Activated CD8-positive, alpha-beta memory T cell treated with anti-CD3 and anti-CD28 coated beads, Interleukin-2, amount 50 U/mL, for 1 hour (primary cell): Measurements from ENCODE around the gene CLP1.
"Not testable (repeated sequence)": the region's sequence is repeated elsewhere in the genome, so short reads cannot be mapped to it uniquely, and the experiment has no call there.

Source experiments
- DNase-seq: peaks from one replicate; pipeline ENCODE4 v3.0.0-alpha.2; 2020; ENCODE audit errors: extremely low read depth

The CLP1 gene

GRCh38 chr11:57641011-57641807 is 16.4 kb upstream of the CLP1 start:
- no peak for DNase-seq

- DNase-seq, result no peak
Measured at GRCh38 chr11:57643802-57644201, 13.8 kb upstream of the CLP1 start.

DNA sequence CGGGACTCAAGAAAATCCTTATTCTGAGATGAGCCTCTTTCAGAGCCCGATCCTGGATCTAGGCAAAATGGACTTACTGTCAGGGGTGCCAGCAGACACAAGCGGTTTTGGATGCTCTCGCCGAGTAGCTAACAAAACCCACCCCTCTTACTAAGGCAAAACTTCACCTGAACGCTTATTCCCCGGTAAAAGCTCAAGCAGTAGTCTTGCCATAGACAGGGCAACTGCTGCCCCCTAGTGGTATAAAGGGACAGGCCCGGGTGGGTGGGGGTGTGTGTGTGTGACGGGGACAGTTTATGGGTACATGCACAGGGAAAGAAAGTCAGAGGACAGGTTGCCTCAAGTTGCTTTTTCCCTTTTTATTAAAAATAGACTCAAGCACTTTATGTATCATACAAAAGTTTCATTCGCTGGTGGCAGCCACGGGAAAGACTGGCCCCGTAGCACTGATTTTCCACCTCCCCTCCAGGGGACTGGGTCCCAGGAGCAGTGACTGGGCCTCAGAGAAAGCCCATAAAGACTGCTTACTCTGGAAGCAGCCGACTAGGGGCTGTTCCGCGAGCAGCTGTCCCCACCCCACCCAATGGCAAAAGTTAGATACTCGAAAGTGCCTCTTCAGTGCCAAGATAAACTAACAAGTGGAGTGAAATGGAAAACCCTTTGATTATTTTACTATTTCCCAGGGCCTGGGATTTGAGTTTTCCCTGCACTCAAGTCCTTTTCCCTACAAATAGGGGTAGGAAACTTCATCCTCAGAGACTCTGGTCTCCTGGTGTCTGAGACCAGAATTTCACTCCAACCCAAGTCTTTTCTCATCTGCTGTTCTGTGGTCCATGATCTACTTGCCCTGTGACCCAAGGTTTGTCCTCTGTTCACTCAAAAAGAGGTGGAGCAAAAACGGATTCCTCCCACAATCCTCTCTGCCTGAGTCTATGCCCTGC is 12.5 kb upstream of the CLP1 start:
- peak; percentile 79 for DNase-seq

GRCh38 chr11:57645689-57646085 is 11.9 kb upstream of the CLP1 start:
- no peak for DNase-seq

GRCh38 chr11:57646194-57646798 is 11.3 kb upstream of the CLP1 start:
- DNase-seq, result no peak

- DNase-seq, result no peak
Measured at GRCh38 chr11:57646799-57647303, 10.7 kb upstream of the CLP1 start.

GRCh38 chr11:57647372-57647771 is 10.2 kb upstream of the CLP1 start:
- DNase-seq, result no peak

- DNase-seq, result no peak
Measured at GRCh38 chr11:57647960-57648800, 9.4 kb upstream of the CLP1 start.

DNA sequence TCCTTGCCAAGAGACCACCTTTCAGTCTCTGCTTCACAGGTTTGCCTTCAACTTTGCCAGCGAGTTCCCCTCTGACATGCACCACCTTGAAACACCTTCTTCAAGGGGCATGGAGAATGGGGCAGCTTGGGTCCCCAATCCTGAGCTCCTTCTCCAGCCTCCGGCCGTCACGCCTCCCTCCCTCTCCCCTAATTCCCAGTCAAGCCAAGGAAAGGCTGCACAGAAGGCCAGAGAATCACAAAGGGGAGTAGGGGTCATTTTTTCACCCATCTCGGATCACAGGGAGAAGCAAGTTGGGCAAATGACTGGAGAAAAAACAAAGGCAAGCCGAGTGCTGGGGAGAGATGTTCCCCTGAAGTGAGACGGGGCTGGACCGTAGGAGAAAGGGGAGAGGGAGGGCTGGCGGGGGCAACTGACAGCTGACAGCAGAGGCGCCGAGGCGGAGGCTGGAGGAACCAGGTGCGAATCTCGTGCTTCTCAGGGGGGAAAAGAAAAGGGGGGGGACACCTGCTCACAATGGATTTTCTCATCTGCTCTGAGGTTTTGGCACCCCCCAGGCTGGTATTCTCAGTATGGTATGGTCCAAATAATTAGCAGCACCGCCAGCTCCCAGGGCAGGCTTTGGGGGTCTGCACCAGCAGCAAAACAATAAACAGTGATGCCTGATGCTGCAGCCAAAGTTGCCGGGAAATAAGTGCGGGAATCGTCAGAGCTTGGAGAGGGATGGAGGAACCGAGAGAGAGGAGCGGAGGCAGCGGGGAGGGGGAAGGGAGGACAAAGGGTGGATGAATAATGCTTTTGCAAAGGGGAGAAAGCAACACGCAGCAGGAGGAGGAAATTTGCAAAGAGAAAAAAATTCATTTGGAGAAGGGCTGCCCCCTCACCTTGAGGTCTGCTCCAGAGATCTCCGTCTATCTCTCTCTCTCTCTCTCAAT is 8.5 kb upstream of the CLP1 start:
- no peak for DNase-seq

DNA sequence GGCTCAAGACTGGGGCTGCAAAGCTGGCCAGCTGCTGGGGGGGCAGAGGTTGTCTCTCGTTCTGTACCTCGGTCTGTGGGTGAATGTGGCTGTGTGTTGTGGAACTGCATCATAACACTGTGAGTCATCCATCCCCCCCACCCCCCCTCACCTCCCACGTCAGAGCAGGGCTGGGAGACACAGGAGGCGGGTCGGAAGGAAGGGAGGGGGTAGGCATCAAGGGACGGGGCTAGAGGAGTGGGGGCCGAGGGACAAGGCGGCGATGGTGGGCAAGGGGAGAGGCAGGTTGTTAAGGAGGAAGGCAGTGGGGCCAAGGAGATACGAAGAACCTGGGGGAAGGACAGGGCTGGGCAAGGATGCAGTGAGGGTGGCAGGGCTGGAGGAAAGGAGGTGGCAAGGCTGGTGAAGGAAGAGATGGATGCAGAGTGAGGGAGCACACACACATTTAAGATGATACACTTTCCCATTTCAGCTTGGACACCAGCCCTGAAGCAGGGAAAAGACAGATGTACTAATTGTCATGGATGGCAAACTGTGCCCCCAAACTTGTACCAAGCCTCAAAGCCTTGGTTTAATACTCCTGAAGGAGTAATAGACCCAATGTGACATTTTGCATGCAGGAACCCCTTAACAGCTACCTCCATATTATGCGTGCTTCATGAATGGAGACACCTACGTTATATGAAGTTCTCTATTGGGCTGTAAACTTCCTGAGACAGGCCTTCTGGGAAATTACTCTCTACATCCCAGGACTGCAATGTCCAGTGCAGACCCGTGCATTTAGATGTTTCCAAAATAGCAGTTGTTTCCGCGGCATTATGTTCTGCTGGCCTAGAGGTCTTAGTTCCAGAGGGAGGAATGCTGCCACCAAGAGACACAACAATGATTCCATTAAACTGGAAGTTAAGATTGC is 7.5 kb upstream of the CLP1 start, which contains the start of gene YPEL4:
Gene YPEL4 (minus strand): TSS at position 87 of the 913 bp plus-strand sequence. CDS start 2,805 bp downstream, outside the sequence.
- peak; percentile 77 for DNase-seq

- DNase-seq, result no peak
Measured at GRCh38 chr11:57650739-57651090, 6.8 kb upstream of the CLP1 start.

- no peak for DNase-seq
Measured at GRCh38 chr11:57651408-57651807, 6.2 kb upstream of the CLP1 start.

DNA sequence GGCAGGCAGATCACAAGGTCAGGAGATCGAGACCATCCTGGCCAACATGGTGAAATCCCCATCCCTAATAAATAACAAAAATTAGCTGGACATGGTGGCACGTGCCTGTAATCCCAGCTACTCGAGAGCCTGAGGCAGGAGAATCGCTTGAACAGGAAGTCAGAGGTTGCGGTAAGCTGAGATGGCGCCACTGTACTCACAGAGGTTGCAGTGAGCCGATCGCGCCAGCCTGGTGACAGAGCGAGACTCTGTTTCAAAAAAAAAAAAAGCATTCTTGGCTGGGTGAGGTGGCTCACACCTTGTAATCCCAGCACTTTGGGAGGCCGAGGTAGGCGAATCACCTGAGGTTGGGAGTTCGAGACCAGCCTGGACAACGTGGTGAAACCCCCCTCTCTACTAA is 5.3 kb upstream of the CLP1 start:
- DNase-seq, result not testable (repeated sequence)

GRCh38 chr11:57652662-57653061 is 4.9 kb upstream of the CLP1 start:
- DNase-seq, result no peak

GRCh38 chr11:57653163-57653562 is 4.4 kb upstream of the CLP1 start:
- DNase-seq, result no peak

GRCh38 chr11:57656885-57657193 is 723 bp upstream of the CLP1 start:
- DNase-seq, result no peak

DNA sequence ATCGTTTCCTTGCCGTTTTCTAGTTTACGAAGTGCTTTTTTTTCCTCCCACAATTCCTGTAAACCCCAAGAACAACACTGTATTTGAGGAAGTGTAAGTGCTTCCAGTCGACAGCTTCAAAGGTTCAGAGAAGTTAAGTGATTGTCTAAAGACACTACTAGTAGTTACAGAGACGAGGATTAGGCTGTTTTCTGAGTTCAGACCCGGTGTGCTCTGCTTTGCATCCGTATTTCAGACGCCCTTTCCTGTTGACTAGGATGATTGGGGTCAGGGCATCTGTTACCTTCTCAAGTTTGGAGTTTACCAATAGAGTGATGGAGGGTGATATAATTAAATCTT is 430 bp downstream of the CLP1 start:
- DNase-seq, result no peak

- DNase-seq, result no peak
Measured at GRCh38 chr11:57659669-57660068, 2.1 kb downstream of the CLP1 start.

GRCh38 chr11:57662893-57663292 is 5.3 kb downstream of the CLP1 start:
- no peak for DNase-seq
